Measurements from ENCODE around the gene RNFT2. TPM values are rescaled to one million over a fixed set of nuclear protein-coding genes. Genes with fewer than 3 reads are reported as not detected.
"Not testable (repeated sequence)": the region's sequence is repeated elsewhere in the genome, so short reads cannot be mapped to it uniquely, and the experiment has no call there.

RNFT2 gene
- polyA plus RNA-seq, 4 donors = 0.45 to 2.4 (median 1.0) TPM

DNA sequence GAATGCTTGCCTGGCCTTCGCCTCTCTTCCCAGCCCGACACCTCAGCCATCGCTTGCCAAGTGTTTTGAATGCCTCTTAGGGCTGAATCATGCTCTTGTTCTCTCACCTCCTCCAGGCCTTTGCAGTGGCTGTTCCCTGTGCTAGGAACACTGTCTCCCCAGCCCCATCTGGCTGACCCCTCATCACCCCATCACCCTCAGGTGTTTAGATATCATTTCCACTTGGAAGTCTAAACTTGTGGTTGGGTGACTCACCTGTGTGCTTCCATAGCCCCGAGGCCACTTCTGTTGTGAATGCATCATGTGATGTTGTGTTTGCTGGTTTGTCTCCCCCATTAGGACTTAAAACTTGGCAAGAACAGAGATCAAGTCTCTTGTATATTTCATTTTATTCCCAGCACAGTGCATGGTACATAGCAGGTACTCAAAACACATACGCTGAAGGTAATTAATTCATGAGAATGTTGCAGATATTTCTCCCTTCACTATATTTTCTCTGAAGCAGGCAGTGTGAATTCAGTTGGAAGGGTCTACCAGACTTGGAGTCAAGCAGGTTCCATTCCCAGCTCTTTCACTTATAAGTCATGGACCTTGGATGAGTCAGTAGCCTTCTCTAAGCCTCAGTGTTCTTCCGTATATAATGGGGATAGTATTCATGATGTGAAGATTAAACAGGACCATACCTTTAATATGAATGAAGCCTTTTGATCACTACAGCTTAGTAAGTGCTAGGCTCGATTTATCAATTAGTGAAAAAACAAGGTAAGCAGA is 75.3 kb downstream of the RNFT2 start:
- DNase-seq (no peak), FAIRE-seq (no peak)
- Histone ChIP-seq H3K36me3 (ENCODE audit: control insufficient read depth in 3 of 3, insufficient read depth in 2 of 3, low read depth in 1 of 3, low read length in 3 of 3) (no peaks in the 10 kb centered on the region), H3K4me1 (ENCODE audit: control insufficient read depth in 3 of 3, insufficient read depth in 2 of 3, low read depth in 1 of 3, low read length in 2 of 3) (peaks cover 0 to 3% (median 0%) of the 10 kb centered on the region in 3 donors), H3K27me3 (ENCODE audit: control insufficient read depth in 3 of 3, insufficient read depth in 3 of 3, low read length in 3 of 3) (no peaks in the 10 kb centered on the region), H3K4me3 (ENCODE audit: low read depth in 1 of 3, low read length in 3 of 3) (no peak overlapping the region), H3K27ac (ENCODE audit: low read depth in 1 of 3, low read length in 2 of 3) (no peak overlapping the region), H3K9me3 (ENCODE audit: control insufficient read depth in 2 of 2, insufficient read depth in 1 of 2, low read depth in 1 of 2, low read length in 1 of 2) (no peaks in the 10 kb centered on the region)
- WGBS, 3 donors = 72 to 91% (median 74%) methylated on average over 7 of the region's 7 CpGs

DNA sequence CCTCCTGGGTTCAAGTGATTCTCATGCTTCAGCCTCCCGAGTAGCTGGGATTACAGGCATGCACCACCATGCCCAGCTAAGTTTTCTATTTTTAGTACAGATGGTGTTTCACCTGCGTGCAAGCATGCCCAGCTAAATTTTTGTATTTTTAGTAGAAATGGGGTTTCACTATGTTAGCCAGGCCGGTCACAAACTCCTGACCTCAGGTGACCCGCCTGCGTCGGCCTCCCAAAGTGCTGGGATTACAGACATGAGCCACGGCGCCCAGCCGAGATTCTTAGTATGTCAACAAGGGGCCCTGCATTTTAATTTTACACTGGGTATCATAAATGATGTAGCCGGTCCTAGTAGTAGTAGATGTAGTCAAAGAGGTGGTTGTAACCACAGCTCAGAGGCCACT is 76.7 kb downstream of the RNFT2 start:
- H3K36me3 ChIP-seq (ENCODE audit: control insufficient read depth in 3 of 3, insufficient read depth in 2 of 3, low read depth in 1 of 3, low read length in 3 of 3); H3K9me3 ChIP-seq (ENCODE audit: control insufficient read depth in 2 of 2, insufficient read depth in 1 of 2, low read depth in 1 of 2, low read length in 1 of 2); H3K27ac ChIP-seq (ENCODE audit: low read depth in 1 of 3, low read length in 2 of 3); H3K4me3 ChIP-seq (ENCODE audit: low read depth in 1 of 3, low read length in 3 of 3); H3K4me1 ChIP-seq (ENCODE audit: control insufficient read depth in 3 of 3, insufficient read depth in 2 of 3, low read depth in 1 of 3, low read length in 2 of 3); DNase-seq; FAIRE-seq; H3K27me3 ChIP-seq (ENCODE audit: control insufficient read depth in 3 of 3, insufficient read depth in 3 of 3, low read length in 3 of 3): not testable (repeated sequence)
- WGBS, 3 donors = 80 to 83% (median 83%) methylated on average over 10 of the region's 10 CpGs

DNA sequence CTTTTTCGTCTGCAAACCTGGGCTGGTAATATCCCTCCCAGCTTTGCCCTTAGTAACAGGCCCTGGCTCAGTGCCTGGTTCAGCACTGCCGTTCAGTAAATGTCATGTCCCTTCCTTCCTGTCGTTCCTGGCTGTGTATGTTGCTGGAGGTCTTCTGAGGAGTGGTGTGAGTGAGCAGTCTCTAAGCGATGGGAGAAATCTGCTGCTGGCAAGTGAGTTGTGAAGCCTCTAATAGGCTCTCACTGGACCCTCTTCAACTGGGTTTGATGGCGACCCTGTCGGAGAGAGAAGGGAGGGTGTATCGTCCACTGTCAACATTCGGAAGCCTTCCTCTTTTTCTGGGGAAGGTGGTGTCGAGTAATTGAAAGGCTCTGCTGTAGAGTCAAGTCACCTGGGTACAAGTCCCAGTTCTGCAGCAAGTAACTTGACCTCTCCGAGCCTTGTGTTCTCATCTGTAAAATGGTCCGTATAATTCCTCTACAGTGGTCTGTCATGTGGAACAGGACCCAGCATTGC is 80.3 kb downstream of the RNFT2 start:
- peak; percentile 8 to 15 for DNase-seq
- WGBS, 3 donors = 28 to 41% (median 37%) methylated on average over 11 of the region's 11 CpGs
- Histone ChIP-seq H3K4me3 (ENCODE audit: low read depth in 1 of 3, low read length in 3 of 3) (peak overlapping the region in 2 of 3 donors; percentile 54 to 97), H3K27ac (ENCODE audit: low read depth in 1 of 3, low read length in 2 of 3) (peak overlapping the region; percentile 60 to 95 (median 91)), H3K4me1 (ENCODE audit: control insufficient read depth in 3 of 3, insufficient read depth in 2 of 3, low read depth in 1 of 3, low read length in 2 of 3) (peaks cover 0 to 8% (median 0%) of the 10 kb centered on the region in 3 donors), H3K9me3 (ENCODE audit: control insufficient read depth in 2 of 2, insufficient read depth in 1 of 2, low read depth in 1 of 2, low read length in 1 of 2) (no peaks in the 10 kb centered on the region), H3K36me3 (ENCODE audit: control insufficient read depth in 3 of 3, insufficient read depth in 2 of 3, low read depth in 1 of 3, low read length in 3 of 3) (no peaks in the 10 kb centered on the region), H3K27me3 (ENCODE audit: control insufficient read depth in 3 of 3, insufficient read depth in 3 of 3, low read length in 3 of 3) (no peaks in the 10 kb centered on the region)
- FAIRE-seq = no peak

DNA sequence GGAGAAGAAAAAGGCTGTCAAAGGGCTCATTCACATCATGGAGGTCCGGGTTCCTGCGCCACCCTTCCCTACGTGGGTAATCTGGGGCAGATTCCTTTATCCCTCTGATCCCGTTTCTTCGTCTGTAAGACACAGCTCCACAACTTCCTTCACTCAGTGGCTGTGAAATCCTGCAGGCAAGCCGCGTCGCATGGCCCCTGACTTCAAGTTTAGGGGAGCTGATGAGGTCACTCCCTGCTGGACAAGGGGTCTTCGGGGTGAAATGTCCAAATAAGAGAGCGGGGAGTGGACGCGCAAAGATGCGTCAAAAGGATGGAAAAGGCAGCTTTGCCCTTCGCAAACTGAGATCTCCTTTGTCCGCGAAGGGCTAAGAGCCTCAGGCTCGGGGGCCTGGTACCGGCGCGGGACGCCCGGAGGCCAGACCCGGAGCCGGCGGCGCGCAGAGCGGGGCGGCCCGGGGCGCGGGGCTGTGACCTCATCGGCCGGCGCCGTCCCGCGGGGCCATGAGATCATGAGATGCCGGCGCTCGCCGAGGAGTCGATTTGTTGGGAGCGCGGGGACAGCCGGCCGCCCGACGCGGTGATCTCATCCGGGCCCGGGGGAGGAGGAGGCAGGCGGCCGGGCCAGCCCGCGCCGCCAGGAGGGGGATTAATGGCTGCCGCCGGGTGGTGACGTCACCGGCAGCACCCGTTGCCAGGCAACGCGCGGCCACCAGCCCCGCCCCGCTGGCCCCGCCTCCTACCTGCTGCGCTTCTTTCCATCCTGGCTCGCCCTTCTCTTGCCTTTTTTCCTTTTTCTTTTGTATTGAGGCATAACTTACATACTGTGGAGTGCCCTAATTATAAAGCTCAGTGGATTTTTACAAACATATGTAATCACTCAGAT is 81.1 kb downstream of the RNFT2 start:
- Histone ChIP-seq H3K36me3 (ENCODE audit: control insufficient read depth in 3 of 3, insufficient read depth in 2 of 3, low read depth in 1 of 3, low read length in 3 of 3) (no peaks in the 10 kb centered on the region), H3K4me3 (ENCODE audit: low read depth in 1 of 3, low read length in 3 of 3) (peak overlapping the region; percentile 41 to 97 (median 54)), H3K9me3 (ENCODE audit: control insufficient read depth in 2 of 2, insufficient read depth in 1 of 2, low read depth in 1 of 2, low read length in 1 of 2) (peaks cover 0 to 2% of the 10 kb centered on the region in 2 donors), H3K27ac (ENCODE audit: low read depth in 1 of 3, low read length in 2 of 3) (peak overlapping the region; percentile 60 to 95 (median 91)), H3K4me1 (ENCODE audit: control insufficient read depth in 3 of 3, insufficient read depth in 2 of 3, low read depth in 1 of 3, low read length in 2 of 3) (peaks cover 0 to 8% (median 0%) of the 10 kb centered on the region in 3 donors), H3K27me3 (ENCODE audit: control insufficient read depth in 3 of 3, insufficient read depth in 3 of 3, low read length in 3 of 3) (no peaks in the 10 kb centered on the region)
- WGBS, 3 donors = 0 to 1% (median 1%) methylated on average over 44 to 70 of the region's 70 CpGs
- no peak for FAIRE-seq
- DNase-seq = peak; percentile 83 to 94

DNA sequence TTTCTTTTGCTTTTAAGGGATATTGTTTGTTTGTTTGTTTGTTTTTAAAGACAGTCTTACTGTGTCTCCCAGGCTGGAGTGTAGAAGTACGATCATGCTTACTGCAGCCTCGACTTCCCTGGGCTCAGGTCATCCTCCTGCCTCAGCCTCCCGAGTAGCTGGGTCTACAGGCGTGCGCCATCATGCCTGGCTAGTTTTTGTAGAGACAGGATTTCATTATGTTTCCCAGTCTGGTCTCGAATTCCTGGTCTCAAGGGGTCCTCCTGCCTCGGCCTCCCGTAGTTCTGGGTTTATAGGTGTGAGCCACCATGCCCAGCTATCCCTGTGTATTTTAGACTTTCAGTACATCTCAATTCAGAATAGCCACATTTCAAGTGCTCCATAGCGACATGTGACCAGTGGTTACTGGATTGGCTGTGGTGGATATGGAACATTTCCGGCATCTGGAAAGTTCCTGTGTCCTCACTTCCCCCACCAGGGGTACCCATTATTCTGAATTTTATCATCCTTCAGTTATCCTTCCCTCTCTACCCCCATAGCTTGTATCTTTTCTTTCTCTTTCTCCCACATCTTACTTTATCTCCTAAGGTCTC is 82.0 kb downstream of the RNFT2 start:
- peak in 1 of 2 donors; percentile 6 for DNase-seq
- 66 to 82% (median 76%) methylated on average over 10 of the region's 10 CpGs for WGBS, 3 donors
- Histone ChIP-seq H3K4me3 (ENCODE audit: low read depth in 1 of 3, low read length in 3 of 3) (no peak overlapping the region), H3K9me3 (ENCODE audit: control insufficient read depth in 2 of 2, insufficient read depth in 1 of 2, low read depth in 1 of 2, low read length in 1 of 2) (peaks cover 0 to 10% of the 10 kb centered on the region in 2 donors), H3K36me3 (ENCODE audit: control insufficient read depth in 3 of 3, insufficient read depth in 2 of 3, low read depth in 1 of 3, low read length in 3 of 3) (no peaks in the 10 kb centered on the region), H3K4me1 (ENCODE audit: control insufficient read depth in 3 of 3, insufficient read depth in 2 of 3, low read depth in 1 of 3, low read length in 2 of 3) (peaks cover 0 to 8% (median 0%) of the 10 kb centered on the region in 3 donors), H3K27me3 (ENCODE audit: control insufficient read depth in 3 of 3, insufficient read depth in 3 of 3, low read length in 3 of 3) (no peaks in the 10 kb centered on the region), H3K27ac (ENCODE audit: low read depth in 1 of 3, low read length in 2 of 3) (no peak overlapping the region)
- FAIRE-seq = no peak

DNA sequence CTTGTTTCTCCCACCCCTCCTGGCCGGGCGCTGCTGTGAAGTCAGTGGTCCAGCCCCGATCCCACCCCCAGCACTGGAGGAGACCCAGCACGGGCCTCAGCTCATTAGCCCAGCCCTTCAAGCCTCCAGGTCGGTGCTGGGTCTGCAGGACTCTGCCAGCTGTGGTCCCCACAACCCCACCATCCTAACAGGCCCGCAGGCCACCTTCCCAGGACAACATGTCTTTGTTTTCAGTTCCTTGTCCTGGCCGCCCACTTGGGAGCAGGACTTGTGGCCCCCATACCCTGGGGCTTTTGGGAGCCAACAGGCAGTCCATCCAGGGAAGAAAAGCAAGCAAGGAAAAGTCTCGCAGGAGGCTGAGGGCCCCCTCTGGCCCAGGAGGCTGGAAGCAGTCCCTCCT is 83.2 kb downstream of the RNFT2 start:
- DNase-seq (no peak), FAIRE-seq (no peak)
- H3K9me3 ChIP-seq (ENCODE audit: control insufficient read depth in 2 of 2, insufficient read depth in 1 of 2, low read depth in 1 of 2, low read length in 1 of 2) = peaks cover 0 to 10% of the 10 kb centered on the region in 2 donors
- no peak overlapping the region for H3K4me3 ChIP-seq (ENCODE audit: low read depth in 1 of 3, low read length in 3 of 3)
- H3K36me3 ChIP-seq (ENCODE audit: control insufficient read depth in 3 of 3, insufficient read depth in 2 of 3, low read depth in 1 of 3, low read length in 3 of 3) = no peaks in the 10 kb centered on the region
- whole genome bisulfite sequencing, 3 donors = 77 to 96% (median 86%) methylated on average over 8 of the region's 8 CpGs
- H3K27ac ChIP-seq (ENCODE audit: low read depth in 1 of 3, low read length in 2 of 3) = no peak overlapping the region
- peaks cover 0 to 8% (median 0%) of the 10 kb centered on the region in 3 donors for H3K4me1 ChIP-seq (ENCODE audit: control insufficient read depth in 3 of 3, insufficient read depth in 2 of 3, low read depth in 1 of 3, low read length in 2 of 3)
- H3K27me3 ChIP-seq (ENCODE audit: control insufficient read depth in 3 of 3, insufficient read depth in 3 of 3, low read length in 3 of 3) = no peaks in the 10 kb centered on the region

DNA sequence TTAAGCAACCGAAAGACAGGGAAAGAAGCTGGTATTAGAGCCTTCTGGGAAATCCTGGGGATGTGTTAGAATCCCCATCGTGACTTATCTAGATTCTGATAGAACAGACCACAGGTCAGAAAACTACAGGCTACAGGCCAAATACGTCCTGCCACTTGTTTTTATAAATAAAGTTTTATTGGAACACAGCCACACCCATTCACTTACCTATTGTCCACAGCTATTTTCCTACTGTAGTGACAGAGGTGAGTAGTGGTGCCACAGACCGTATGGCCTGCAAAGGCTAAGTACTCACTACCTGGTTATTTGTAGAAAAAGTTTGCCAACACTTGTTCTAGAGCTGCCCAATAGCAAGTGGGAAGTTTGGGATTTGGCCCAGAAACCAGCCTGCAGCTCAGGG is 89.3 kb downstream of the RNFT2 start:
- no peaks in the 10 kb centered on the region for H3K36me3 ChIP-seq (ENCODE audit: control insufficient read depth in 3 of 3, insufficient read depth in 2 of 3, low read depth in 1 of 3, low read length in 3 of 3)
- 76 to 91% (median 80%) methylated on average over 4 of the region's 4 CpGs for WGBS, 3 donors
- DNase-seq (no peak), FAIRE-seq (no peak)
- no peaks in the 10 kb centered on the region for H3K27me3 ChIP-seq (ENCODE audit: control insufficient read depth in 3 of 3, insufficient read depth in 3 of 3, low read length in 3 of 3)
- H3K4me3 ChIP-seq (ENCODE audit: low read depth in 1 of 3, low read length in 3 of 3) = no peak overlapping the region
- H3K27ac ChIP-seq (ENCODE audit: low read depth in 1 of 3, low read length in 2 of 3) = no peak overlapping the region
- H3K4me1 ChIP-seq (ENCODE audit: control insufficient read depth in 3 of 3, insufficient read depth in 2 of 3, low read depth in 1 of 3, low read length in 2 of 3) = no peaks in the 10 kb centered on the region
- H3K9me3 ChIP-seq (ENCODE audit: control insufficient read depth in 2 of 2, insufficient read depth in 1 of 2, low read depth in 1 of 2, low read length in 1 of 2) = peaks cover 0 to 10% of the 10 kb centered on the region in 2 donors

DNA sequence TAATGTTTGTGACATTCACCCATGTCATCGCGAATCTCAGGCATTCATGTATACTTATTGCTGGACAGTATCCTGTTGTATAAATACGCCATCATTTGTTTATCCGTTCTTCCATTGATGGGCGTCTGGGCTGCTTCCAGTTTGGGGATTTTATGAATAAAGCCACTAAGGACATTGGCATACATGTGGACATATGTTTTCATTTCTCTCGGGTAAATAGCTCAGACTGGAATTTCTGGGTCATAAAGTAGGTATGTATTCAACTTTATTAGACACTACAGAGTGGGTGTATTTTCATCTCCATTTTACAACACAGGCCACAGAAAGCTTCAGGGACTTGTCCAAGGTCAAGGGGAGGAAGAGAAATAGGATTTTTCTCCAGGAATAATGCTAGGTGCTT is 94.2 kb downstream of the RNFT2 start:
- WGBS, 3 donors = 70 to 85% (median 80%) methylated on average over 6 of the region's 6 CpGs
- Histone ChIP-seq H3K4me3 (ENCODE audit: low read depth in 1 of 3, low read length in 3 of 3) (no peak overlapping the region), H3K27me3 (ENCODE audit: control insufficient read depth in 3 of 3, insufficient read depth in 3 of 3, low read length in 3 of 3) (no peaks in the 10 kb centered on the region), H3K27ac (ENCODE audit: low read depth in 1 of 3, low read length in 2 of 3) (no peak overlapping the region), H3K4me1 (ENCODE audit: control insufficient read depth in 3 of 3, insufficient read depth in 2 of 3, low read depth in 1 of 3, low read length in 2 of 3) (no peaks in the 10 kb centered on the region), H3K36me3 (ENCODE audit: control insufficient read depth in 3 of 3, insufficient read depth in 2 of 3, low read depth in 1 of 3, low read length in 3 of 3) (no peaks in the 10 kb centered on the region), H3K9me3 (ENCODE audit: control insufficient read depth in 2 of 2, insufficient read depth in 1 of 2, low read depth in 1 of 2, low read length in 1 of 2) (no peaks in the 10 kb centered on the region)
- DNase-seq (no peak), FAIRE-seq (no peak)
